GM12865 (cell line): ENCODE data around the gene FGF3.

Source experiments
- DNase-seq: peaks from one replicate; pipeline ENCODE4 v3.0.0; 2010; ENCODE audit warnings: low read depth
- H3K4me3 ChIP-seq: 2 replicates; pipeline ENCODE4 v1.5.1; 2011; ENCODE audit warnings: mild to moderate bottlenecking, low read depth, low read length, control low read depth
- TF ChIP-seq, protein P1 (sequence below): IDR thresholded peaks from 2 replicates; pipeline ENCODE4 v1.5.1; 2011; ENCODE audit warnings: low read length, control low read depth, low read depth, inconsistent platforms; ENCODE audit not compliant: insufficient read depth; ENCODE audit errors: missing control alignments

The FGF3 gene

DNA sequence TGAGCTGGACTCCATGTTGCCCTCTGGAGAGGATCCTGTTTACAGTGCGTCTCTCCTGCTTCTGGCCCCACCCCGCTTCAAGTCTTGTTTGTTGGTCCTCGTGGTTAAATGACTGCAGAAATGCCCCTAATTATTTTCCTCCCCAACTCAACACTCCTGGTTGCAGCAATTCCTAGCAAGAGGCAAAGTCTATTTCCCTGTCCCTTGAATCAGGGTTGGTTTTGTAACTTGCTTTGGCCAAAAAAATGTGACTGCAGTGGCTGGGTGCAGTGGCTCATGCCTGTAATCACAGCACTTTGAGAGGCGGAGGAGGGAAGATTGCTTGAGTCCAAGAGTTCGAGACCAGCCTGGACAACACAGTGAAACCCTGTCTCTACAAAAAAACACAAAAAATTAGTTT lies 41.0 kb upstream of the FGF3 start:
- DNase-seq: no peak
- H3K4me3 ChIP-seq: no peak overlapping the region
- TF ChIP-seq, protein P1, sequence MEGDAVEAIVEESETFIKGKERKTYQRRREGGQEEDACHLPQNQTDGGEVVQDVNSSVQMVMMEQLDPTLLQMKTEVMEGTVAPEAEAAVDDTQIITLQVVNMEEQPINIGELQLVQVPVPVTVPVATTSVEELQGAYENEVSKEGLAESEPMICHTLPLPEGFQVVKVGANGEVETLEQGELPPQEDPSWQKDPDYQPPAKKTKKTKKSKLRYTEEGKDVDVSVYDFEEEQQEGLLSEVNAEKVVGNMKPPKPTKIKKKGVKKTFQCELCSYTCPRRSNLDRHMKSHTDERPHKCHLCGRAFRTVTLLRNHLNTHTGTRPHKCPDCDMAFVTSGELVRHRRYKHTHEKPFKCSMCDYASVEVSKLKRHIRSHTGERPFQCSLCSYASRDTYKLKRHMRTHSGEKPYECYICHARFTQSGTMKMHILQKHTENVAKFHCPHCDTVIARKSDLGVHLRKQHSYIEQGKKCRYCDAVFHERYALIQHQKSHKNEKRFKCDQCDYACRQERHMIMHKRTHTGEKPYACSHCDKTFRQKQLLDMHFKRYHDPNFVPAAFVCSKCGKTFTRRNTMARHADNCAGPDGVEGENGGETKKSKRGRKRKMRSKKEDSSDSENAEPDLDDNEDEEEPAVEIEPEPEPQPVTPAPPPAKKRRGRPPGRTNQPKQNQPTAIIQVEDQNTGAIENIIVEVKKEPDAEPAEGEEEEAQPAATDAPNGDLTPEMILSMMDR: no peak

DNA sequence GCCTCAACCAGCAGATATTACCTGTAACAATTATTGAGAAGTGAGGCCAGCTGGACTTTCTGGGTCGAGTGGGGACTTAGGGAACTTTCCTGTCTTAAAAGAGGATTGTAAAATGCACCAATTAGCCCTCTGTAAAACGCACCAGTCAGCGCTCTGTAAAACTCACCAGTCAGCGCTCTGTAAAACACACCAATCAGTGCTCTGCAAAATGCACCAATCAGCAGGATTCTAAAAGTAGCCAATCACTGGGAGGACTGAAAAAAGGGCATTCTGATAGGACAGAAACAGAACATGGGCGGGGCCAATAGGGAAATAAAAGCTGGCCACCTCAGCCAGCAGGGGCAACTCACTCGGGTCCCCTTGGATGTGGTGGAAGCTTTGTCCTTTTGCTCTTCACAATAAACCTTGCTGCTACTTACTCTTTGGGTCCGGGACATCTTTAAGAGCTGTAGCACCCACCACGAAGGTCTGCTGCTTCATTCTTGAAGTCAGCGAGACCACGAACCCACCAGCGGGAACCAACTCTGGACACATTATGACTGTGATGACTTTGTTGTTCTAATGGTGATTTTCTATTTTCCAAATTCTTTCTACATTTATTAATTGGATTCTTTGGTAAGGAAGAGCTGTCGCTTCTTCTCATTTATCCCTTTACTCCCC lies 40.2 kb upstream of the FGF3 start:
- TF ChIP-seq, protein P1: no peak
- H3K4me3 ChIP-seq: no peak overlapping the region
- DNase-seq: no peak

DNA sequence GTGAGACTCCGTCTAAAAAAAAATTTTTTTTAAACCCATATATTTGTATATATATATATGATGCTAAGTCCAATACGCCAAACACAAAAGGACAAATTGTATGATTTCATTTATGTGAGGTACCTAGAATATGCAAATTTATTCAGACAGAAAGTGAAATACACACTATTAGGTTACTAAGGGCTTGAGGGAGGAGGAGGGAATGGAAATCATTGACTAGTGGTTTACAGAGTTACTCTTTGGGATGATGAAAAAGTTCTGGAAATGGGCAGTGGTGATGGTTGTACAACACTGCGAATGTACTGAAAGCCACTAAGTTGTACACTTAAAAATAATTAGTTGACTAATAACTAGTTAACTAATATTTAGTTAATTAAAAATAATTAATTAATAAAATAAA lies 36.2 kb upstream of the FGF3 start:
- no peak for DNase-seq
- H3K4me3 ChIP-seq: no peak overlapping the region
- TF ChIP-seq, protein P1: no peak

GRCh38 chr11:69854713-69855112 lies 35.5 kb upstream of the FGF3 start:
- TF ChIP-seq, protein P1: no peak
- DNase-seq: no peak
- H3K4me3 ChIP-seq: no peak overlapping the region

- TF ChIP-seq, protein P1: no peak
- H3K4me3 ChIP-seq: no peak overlapping the region
- no peak for DNase-seq
Measured at GRCh38 chr11:69852056-69852455, 32.8 kb upstream of the FGF3 start.

DNA sequence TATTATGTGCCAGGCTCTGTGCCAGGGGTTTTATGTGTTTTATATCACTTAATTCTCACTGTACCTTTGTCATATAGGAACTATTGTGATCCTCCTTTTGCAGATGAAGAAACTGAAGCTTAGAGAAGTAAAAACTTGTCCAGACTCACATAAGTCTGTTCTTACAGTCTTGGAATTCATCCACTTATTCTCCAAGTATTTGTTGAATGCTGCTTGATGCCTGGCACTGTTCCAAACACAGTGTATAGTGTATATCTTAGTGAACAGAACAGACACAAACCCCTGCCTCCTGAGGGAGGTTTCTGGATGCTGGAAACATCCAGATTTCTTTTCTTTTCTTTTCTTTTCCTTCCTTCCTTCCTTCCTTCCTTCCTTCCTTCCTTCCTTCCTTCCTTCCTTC lies 29.0 kb upstream of the FGF3 start:
- TF ChIP-seq, protein P1: no peak
- no peak overlapping the region for H3K4me3 ChIP-seq
- DNase-seq: no peak

- TF ChIP-seq, protein P1: no peak
- no peak overlapping the region for H3K4me3 ChIP-seq
- DNase-seq: no peak
Measured at GRCh38 chr11:69844396-69844795, 25.2 kb upstream of the FGF3 start.
